Esophagus squamous epithelium (tissue), 4 donors: ENCODE data around the gene SYNPR.

Experiments
- POLR2A ChIP-seq, 4 donors: fragments of 450-650 bp; IDR thresholded peaks; one replicate each; pipeline ENCODE4 v1.6.1; 2017; ENCODE audit warnings: antibody characterized with exemption in 4 of 4, mild to moderate bottlenecking in 4 of 4, moderate library complexity in 3 of 4
- TF ChIP-seq, protein P1 (sequence below), 6 experiments: fragments of 450-650 bp in 4 of 6; fragments of 200-600 bp in 2 of 6; sonication (generic) in 2 of 6; IDR thresholded peaks; one replicate each; pipeline ENCODE4 v1.5.1; 2016 to 2019; ENCODE audit warnings: antibody characterized with exemption in 6 of 6, mild to moderate bottlenecking in 4 of 6, moderate library complexity in 4 of 6

DNA sequence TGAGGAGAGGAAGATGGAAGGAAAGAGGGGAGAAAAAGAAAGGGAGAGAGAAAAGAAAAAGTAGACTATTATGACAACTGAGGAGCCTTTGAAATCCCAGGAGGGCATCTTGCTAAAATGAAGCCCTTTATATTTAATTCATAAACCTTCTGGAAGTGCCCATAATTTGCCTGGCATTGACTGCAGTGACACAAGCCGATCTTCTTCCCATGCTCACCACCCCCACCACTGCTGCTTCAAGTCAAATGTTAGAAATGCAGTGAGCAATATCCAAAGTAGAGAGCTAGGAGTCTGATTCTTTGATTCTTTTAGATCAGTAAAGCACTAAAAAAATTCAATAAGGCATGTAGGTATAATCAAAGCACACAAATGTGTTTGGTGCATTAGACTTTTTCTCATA lies 235.7 kb downstream of the SYNPR start:
- TF ChIP-seq, protein P1, sequence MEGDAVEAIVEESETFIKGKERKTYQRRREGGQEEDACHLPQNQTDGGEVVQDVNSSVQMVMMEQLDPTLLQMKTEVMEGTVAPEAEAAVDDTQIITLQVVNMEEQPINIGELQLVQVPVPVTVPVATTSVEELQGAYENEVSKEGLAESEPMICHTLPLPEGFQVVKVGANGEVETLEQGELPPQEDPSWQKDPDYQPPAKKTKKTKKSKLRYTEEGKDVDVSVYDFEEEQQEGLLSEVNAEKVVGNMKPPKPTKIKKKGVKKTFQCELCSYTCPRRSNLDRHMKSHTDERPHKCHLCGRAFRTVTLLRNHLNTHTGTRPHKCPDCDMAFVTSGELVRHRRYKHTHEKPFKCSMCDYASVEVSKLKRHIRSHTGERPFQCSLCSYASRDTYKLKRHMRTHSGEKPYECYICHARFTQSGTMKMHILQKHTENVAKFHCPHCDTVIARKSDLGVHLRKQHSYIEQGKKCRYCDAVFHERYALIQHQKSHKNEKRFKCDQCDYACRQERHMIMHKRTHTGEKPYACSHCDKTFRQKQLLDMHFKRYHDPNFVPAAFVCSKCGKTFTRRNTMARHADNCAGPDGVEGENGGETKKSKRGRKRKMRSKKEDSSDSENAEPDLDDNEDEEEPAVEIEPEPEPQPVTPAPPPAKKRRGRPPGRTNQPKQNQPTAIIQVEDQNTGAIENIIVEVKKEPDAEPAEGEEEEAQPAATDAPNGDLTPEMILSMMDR (IDR thresholded peaks at IDR 0.05), result no peak
- TF ChIP-seq POLR2A (IDR thresholded peaks at IDR 0.05), result no peak
